Testis (tissue), 2 donors: ENCODE data around the gene DISC1.

Experiments used
- POLR2A ChIP-seq: fragments of 450-650 bp; IDR thresholded peaks from one replicate; pipeline ENCODE4 v1.6.1; 2017; ENCODE audit warnings: antibody characterized with exemption, mild to moderate bottlenecking, moderate library complexity
- TF ChIP-seq, protein P1 (sequence below), 3 experiments: fragments of 450-650 bp in 2 of 3; fragments of 200-600 bp in 1 of 3; sonication (generic) in 1 of 3; IDR thresholded peaks; one replicate each; pipeline ENCODE4 v1.5.1; 2016 to 2019; ENCODE audit warnings: antibody characterized with exemption in 3 of 3, mild to moderate bottlenecking in 2 of 3, moderate library complexity in 1 of 3

DNA sequence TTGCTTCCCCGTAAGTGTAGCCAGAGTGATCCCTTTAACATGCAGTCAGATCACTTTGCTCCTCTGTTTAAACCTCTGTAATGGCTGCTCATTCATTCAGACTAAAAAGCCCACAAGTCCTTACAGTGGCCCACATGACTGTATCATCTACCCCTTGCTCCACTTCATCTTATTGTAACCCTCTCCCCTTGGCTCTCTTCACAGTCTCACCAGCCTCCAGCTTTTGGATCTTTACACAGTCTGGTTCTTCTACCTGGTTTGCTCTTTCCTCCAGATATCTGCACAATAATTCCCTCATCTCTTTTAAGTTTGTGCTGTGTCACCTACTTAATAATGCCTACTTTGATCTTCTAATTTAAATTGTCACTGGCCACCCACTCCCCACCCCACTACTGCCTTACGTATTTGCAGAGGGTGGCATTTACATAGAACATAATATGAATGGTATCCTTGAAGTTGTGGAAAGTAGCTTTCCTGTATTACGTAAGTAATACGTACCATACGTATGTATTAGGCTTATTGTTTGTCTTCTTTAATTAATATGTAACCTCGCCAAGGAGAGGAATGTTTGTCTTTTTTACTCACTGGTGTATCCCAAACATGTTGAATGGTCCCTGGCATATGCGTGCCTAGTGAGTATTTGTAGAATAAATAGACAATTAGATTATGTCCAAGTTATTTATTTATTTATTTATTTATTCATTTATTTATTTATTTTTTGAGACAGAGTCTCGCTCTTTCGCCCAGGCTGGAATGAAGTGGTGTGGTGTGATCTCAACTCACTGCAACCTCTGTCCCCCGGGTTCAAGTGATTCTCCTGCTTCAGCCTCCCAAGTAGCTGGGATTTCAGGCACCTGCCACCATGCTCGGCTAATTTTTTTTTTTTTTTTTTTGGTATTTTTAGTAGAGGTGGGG, 49.5 kb upstream of the DISC1 start:
- TF ChIP-seq, protein P1, sequence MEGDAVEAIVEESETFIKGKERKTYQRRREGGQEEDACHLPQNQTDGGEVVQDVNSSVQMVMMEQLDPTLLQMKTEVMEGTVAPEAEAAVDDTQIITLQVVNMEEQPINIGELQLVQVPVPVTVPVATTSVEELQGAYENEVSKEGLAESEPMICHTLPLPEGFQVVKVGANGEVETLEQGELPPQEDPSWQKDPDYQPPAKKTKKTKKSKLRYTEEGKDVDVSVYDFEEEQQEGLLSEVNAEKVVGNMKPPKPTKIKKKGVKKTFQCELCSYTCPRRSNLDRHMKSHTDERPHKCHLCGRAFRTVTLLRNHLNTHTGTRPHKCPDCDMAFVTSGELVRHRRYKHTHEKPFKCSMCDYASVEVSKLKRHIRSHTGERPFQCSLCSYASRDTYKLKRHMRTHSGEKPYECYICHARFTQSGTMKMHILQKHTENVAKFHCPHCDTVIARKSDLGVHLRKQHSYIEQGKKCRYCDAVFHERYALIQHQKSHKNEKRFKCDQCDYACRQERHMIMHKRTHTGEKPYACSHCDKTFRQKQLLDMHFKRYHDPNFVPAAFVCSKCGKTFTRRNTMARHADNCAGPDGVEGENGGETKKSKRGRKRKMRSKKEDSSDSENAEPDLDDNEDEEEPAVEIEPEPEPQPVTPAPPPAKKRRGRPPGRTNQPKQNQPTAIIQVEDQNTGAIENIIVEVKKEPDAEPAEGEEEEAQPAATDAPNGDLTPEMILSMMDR (IDR thresholded peaks at IDR 0.05) = no peak
- TF ChIP-seq POLR2A = no peak
